B cell (primary cell): Measurements from ENCODE around the gene GTF2H4. TPM values are rescaled to one million over a fixed set of nuclear protein-coding genes. Genes with fewer than 3 reads are reported as not detected.

ENCODE experiments used
- ATAC-seq: fragments of 200-7000 bp; cut with Tn5 transposase; one replicate; pipeline ENCODE4 v1.10.0; 2021; ENCODE audit warnings: low read depth, mild to moderate bottlenecking, moderate number of reproducible peaks, moderate library complexity
- CTCF ChIA-PET: fragments of 350-600 bp; sonication (Branson Sonifier 250); formaldehyde crosslinking; loops from one replicate; lab custom pipeline; 2021; ENCODE audit warnings: antibody characterized with exemption, inconsistent platforms; lab: Charles Lee
- POLR2A ChIA-PET: fragments of 350-600 bp; sonication (Branson Sonifier 250); formaldehyde crosslinking; loops from one replicate; lab custom pipeline; 2021; ENCODE audit warnings: antibody characterized with exemption; lab: Charles Lee
- DNase-seq: peaks from one replicate; pipeline ENCODE4 v3.0.0; 2013
- H2AFZ ChIP-seq: 2 replicates; pipeline ENCODE4 v1.6.1; 2012; ENCODE audit warnings: mild to moderate bottlenecking, low read depth, low read length; ENCODE audit not compliant: insufficient read depth, poor library complexity, severe bottlenecking
- H3K27ac ChIP-seq, 2 donors: 1 replicate in 1 of 2; 2 replicates in 1 of 2; pipeline ENCODE4 v1.5.1; 2012 to 2013; ENCODE audit warnings: low read length in 2 of 2, mild to moderate bottlenecking in 2 of 2, moderate library complexity in 1 of 2
- H3K27me3 ChIP-seq, 4 experiments: fragments of 200-600 bp in 1 of 4; sonication (generic) in 1 of 4; replicated peaks in 1 of 4; 1 replicate in 2 of 4; 2 replicates in 2 of 4; pipeline versions ENCODE4 v1.6.1 to v1.7.0; 2013 to 2016; ENCODE audit warnings: low read length in 3 of 4, mild to moderate bottlenecking in 2 of 4, mixed read lengths in 1 of 4, moderate library complexity in 1 of 4; ENCODE audit not compliant: insufficient read depth in 4 of 4, control insufficient read depth in 3 of 4; ENCODE audit errors: control extremely low read depth in 1 of 4
- H3K36me3 ChIP-seq, 2 experiments: replicated peaks in 1 of 2; 1 replicate in 1 of 2; 2 replicates in 1 of 2; pipeline versions ENCODE4 v1.6.1 to v1.7.1; 2013; ENCODE audit warnings: low read length in 1 of 2; ENCODE audit not compliant: insufficient read depth in 2 of 2, control insufficient read depth in 1 of 2; ENCODE audit errors: control extremely low read depth in 1 of 2, extremely low read depth in 1 of 2
- H3K4me1 ChIP-seq, 2 donors: fragments of 200-600 bp in 1 of 2; sonication (generic) in 1 of 2; 1 replicate in 1 of 2; 2 replicates in 1 of 2; pipeline versions ENCODE4 v1.5.1 to v1.6.1; 2013 to 2017; ENCODE audit warnings: low read length in 2 of 2; ENCODE audit not compliant: control insufficient read depth in 2 of 2, insufficient read depth in 2 of 2
- H3K4me2 ChIP-seq: replicated peaks from 2 replicates; pipeline ENCODE3; 2012; ENCODE audit warnings: mild to moderate bottlenecking, low read depth, low read length; ENCODE audit not compliant: poor library complexity, severe bottlenecking
- H3K4me3 ChIP-seq, 5 experiments: fragments of 200-600 bp in 1 of 5; sonication (generic) in 1 of 5; 1 replicate in 3 of 5; 2 replicates in 2 of 5; pipeline versions ENCODE4 v1.5.1 to v1.7.0; 2011 to 2016; ENCODE audit warnings: low read length in 4 of 5, mild to moderate bottlenecking in 4 of 5, low read depth in 2 of 5, control low read depth in 1 of 5, moderate library complexity in 1 of 5; ENCODE audit not compliant: insufficient read depth in 1 of 5; ENCODE audit errors: control extremely low read depth in 1 of 5, extremely low read depth in 1 of 5
- H3K79me2 ChIP-seq: fragments of 200-600 bp; sonication (generic); one replicate; pipeline ENCODE4 v1.6.0; 2016; ENCODE audit warnings: low read length; ENCODE audit not compliant: control insufficient read depth, insufficient read depth
- H3K9ac ChIP-seq: fragments of 200-600 bp; sonication (generic); 2 replicates; pipeline ENCODE4 v1.6.1; 2017; ENCODE audit warnings: mild to moderate bottlenecking, low read length, moderate library complexity
- H3K9me3 ChIP-seq, 3 donors: one replicate each; pipeline versions ENCODE4 v1.6.1 to v1.7.1; 2013; ENCODE audit warnings: low read length in 2 of 3; ENCODE audit not compliant: control insufficient read depth in 2 of 3, insufficient read depth in 1 of 3; ENCODE audit errors: control extremely low read depth in 1 of 3
- H4K20me1 ChIP-seq: 2 replicates; pipeline ENCODE4 v1.6.0; 2012; ENCODE audit warnings: mild to moderate bottlenecking, low read length; ENCODE audit not compliant: insufficient read depth, control insufficient read depth, poor library complexity, severe bottlenecking
- H3K27ac Mint-ChIP-seq: one replicate; pipeline ENCODE4 v1.8.0; 2021; ENCODE audit warnings: mixed read lengths
- H3K27me3 Mint-ChIP-seq: one replicate; pipeline ENCODE4 v1.8.0; 2021; ENCODE audit warnings: mixed read lengths
- H3K4me1 Mint-ChIP-seq: one replicate; pipeline ENCODE4 v1.8.0; 2021; ENCODE audit warnings: mixed read lengths
- H3K4me3 Mint-ChIP-seq: one replicate; pipeline ENCODE4 v1.8.0; 2021; ENCODE audit warnings: mixed read lengths
- H3K9me3 Mint-ChIP-seq: one replicate; pipeline ENCODE4 v1.8.0; 2022; ENCODE audit warnings: mixed read lengths; ENCODE audit not compliant: insufficient read depth
- EZH2 ChIP-seq: IDR thresholded peaks from 2 replicates; pipeline ENCODE4 v1.6.1; 2012; ENCODE audit warnings: borderline replicate concordance, low read depth, mild to moderate bottlenecking, moderate library complexity, low read length; ENCODE audit not compliant: insufficient read depth, poor library complexity, severe bottlenecking
- WGBS: methylation state at CpG from one replicate; pipeline ENCODE4 v1.1.5; 2013; ENCODE audit warnings: missing lambda C conversion rate; ENCODE audit not compliant: insufficient coverage; 5-methylcytosine and 5-hydroxymethylcytosine counted together
- intact Hi-C: fragments of 100-400 bp; cut with micrococcal nuclease; formaldehyde crosslinking; loops from one replicate; pipeline ENCODE4 v1.10.0; 2022
- polyA plus RNA-seq: library from polyadenylated mRNA; depleted of rRNA; stranded (reverse); fragments of >200 nt; gene quantifications from 2 replicates; pipeline ENCODE4 v1.2.3, GENCODE V29; 2012
- total RNA-seq, 2 donors: library from RNA; stranded (reverse); fragments of 120-200 nt in 1 of 2; gene quantifications; 1 replicate in 1 of 2; 2 replicates in 1 of 2; pipeline versions ENCODE4 v1.2.3 to v1.2.4, GENCODE V29; 2013 to 2022
- TF ChIP-seq, protein P1 (sequence below): fragments of 200-600 bp; IDR thresholded peaks from one replicate; pipeline ENCODE4 v1.8.0; 2022; ENCODE audit warnings: antibody characterized with exemption, mild to moderate bottlenecking

The GTF2H4 gene
- total and polyA plus RNA-seq, 2 donors (not counting 1 experiment from before 2014, with no cell fraction given), result 30.2 to 38.4 TPM

DNA sequence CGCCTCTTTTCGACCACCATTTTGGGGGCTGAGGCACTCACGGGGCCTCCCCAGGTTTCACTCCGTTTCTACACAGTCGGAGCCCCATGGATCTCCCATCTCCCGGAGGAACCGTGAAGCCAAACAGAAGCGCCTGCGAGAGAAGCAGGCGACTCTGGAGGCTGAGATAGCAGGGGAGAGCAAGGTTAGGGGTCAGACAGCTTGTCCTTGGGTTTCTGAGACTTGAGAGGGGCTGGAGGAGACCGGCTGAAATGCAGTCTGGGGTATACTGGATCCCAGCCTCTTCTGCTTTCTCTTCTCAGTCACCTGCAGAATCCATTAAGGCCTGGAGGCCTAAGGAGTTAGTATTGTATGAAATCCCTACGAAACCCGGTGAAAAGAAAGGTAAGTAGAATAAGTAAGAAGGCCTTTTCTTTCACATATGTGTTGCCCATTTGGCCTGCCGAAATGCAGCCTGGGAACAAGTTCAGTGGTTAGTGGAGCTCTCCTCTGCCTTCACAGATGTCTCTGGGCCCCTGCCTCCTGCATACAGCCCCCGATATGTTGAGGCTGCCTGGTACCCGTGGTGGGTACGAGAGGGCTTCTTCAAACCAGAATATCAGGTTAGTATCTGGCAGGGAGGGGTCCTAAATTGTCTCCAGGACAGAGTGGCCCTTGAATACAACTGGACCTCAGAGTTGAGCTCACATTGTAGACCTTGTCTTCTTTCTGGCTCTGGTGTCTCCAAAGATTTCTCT is 7.0 kb downstream of the GTF2H4 start:
- intact Hi-C loops, result loop anchor here (1.0 to 5.0 kb wide), 5 partner anchors 87 to 173 kb away; partner anchors contain the start of genes FLOT1 and IER3
- ATAC-seq, result no peak
- Histone ChIP-seq H3K9me3 (no peaks in the 10 kb centered on the region), H3K9ac (peak overlapping the region; percentile 82), H3K4me3 (peak overlapping the region; percentile 27 to 84 (median 78)), H3K79me2 (no peaks in the 10 kb centered on the region), H4K20me1 (no peaks in the 10 kb centered on the region), H3K36me3 (peaks cover 0 to 54% of the 10 kb centered on the region in 2 experiments), H3K27ac (peak overlapping the region in 1 of 2 donors; percentile 76), H2AFZ (peak overlapping the region; percentile 99), H3K27me3 (no peaks in the 10 kb centered on the region), H3K4me2 (peak overlapping the region; percentile 95), H3K4me1 (peaks cover 11 to 20% of the 10 kb centered on the region in 2 donors)
- Mint-ChIP-seq H3K27me3 (no peaks in the 10 kb centered on the region), H3K27ac (peak overlapping the region; percentile 88), H3K4me1 (peaks cover 24% of the 10 kb centered on the region), H3K9me3 (no peaks in the 10 kb centered on the region), H3K4me3 (peak overlapping the region; percentile 90)
- ChIA-PET CTCF (interaction anchor here (0.9 to 6.3 kb wide), 20 partner anchors 10 to 559 kb away, joined by 3 to 87 read pairs (median 4); no protein-coding TSS in a partner anchor), POLR2A (interaction anchor here (1.7 kb wide), 1 partner anchor 31 kb away, joined by 18 read pairs; the partner anchor contains the start of gene DDR1)
- no peak for TF ChIP-seq EZH2
- TF ChIP-seq, protein P1, sequence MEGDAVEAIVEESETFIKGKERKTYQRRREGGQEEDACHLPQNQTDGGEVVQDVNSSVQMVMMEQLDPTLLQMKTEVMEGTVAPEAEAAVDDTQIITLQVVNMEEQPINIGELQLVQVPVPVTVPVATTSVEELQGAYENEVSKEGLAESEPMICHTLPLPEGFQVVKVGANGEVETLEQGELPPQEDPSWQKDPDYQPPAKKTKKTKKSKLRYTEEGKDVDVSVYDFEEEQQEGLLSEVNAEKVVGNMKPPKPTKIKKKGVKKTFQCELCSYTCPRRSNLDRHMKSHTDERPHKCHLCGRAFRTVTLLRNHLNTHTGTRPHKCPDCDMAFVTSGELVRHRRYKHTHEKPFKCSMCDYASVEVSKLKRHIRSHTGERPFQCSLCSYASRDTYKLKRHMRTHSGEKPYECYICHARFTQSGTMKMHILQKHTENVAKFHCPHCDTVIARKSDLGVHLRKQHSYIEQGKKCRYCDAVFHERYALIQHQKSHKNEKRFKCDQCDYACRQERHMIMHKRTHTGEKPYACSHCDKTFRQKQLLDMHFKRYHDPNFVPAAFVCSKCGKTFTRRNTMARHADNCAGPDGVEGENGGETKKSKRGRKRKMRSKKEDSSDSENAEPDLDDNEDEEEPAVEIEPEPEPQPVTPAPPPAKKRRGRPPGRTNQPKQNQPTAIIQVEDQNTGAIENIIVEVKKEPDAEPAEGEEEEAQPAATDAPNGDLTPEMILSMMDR, result no peak
- WGBS, result 63% methylated on average over 8 of the region's 17 CpGs
- DNase-seq, result peak; percentile 27

- H3K27ac ChIP-seq, result no peak overlapping the region
- H2AFZ ChIP-seq, result no peak overlapping the region
- ATAC-seq, result no peak
- CTCF ChIA-PET, result interaction anchor here (0.6 to 6.3 kb wide), 21 partner anchors 10 to 560 kb away, joined by 3 to 87 read pairs (median 4); no protein-coding TSS in a partner anchor
- intact Hi-C loops, result loop anchor here (1.0 to 2.0 kb wide), 3 partner anchors 154 to 171 kb away; no protein-coding TSS in a partner anchor
- peak overlapping the region; percentile 95 for H3K4me2 ChIP-seq
- no peaks in the 10 kb centered on the region for H3K9me3 ChIP-seq
- H4K20me1 ChIP-seq, result no peaks in the 10 kb centered on the region
- peaks cover 0 to 56% of the 10 kb centered on the region in 2 experiments for H3K36me3 ChIP-seq
- 23% methylated on average over 5 of the region's 5 CpGs for WGBS
- TF ChIP-seq, protein P1, result peak; percentile 59
- no peak for TF ChIP-seq EZH2
- no peak overlapping the region for H3K4me3 ChIP-seq
- Mint-ChIP-seq H3K27ac (peak overlapping the region; percentile 39), H3K9me3 (no peaks in the 10 kb centered on the region), H3K4me1 (peaks cover 24% of the 10 kb centered on the region), H3K27me3 (no peaks in the 10 kb centered on the region), H3K4me3 (peak overlapping the region; percentile 90)
- H3K27me3 ChIP-seq, result no peaks in the 10 kb centered on the region
- peaks cover 11 to 20% of the 10 kb centered on the region in 2 donors for H3K4me1 ChIP-seq
- DNase-seq, result peak; percentile 58
- POLR2A ChIA-PET, result interaction anchor here (0.7 kb wide), 1 partner anchor 216 kb away, joined by 3 read pairs; no protein-coding TSS in a partner anchor
- H3K9ac ChIP-seq, result no peak overlapping the region
- H3K79me2 ChIP-seq, result no peaks in the 10 kb centered on the region
Observed at GRCh38 chr6:30915591-30915946, 7.6 kb downstream of the GTF2H4 start.
